Sigmoid colon (tissue), 4 donors: ENCODE measurements around the gene PRODH2.

Experiments
- CTCF ChIP-seq, 4 experiments: fragments of 450-650 bp in 3 of 4; fragments of 200-600 bp in 1 of 4; IDR thresholded peaks; one replicate each; pipeline ENCODE4 v1.5.1; 2016 to 2019; ENCODE audit warnings: antibody characterized with exemption in 4 of 4, mild to moderate bottlenecking in 3 of 4, moderate library complexity in 2 of 4
- POLR2A ChIP-seq, 2 donors: fragments of 450-650 bp; IDR thresholded peaks; one replicate each; pipeline ENCODE4 v1.6.1; 2016; ENCODE audit warnings: antibody characterized with exemption in 2 of 2, mild to moderate bottlenecking in 2 of 2, moderate library complexity in 2 of 2
- POLR2AphosphoS5 ChIP-seq, 4 donors: sonication (generic); formaldehyde crosslinking; IDR thresholded peaks; one replicate each; pipeline ENCODE4 v1.6.1; 2017; ENCODE audit warnings: antibody characterized with exemption in 4 of 4

GRCh38 chr19:35859414-35859813, 46.8 kb upstream of the PRODH2 start:
- no peak for TF ChIP-seq CTCF (IDR thresholded peaks at IDR 0.05)
- TF ChIP-seq POLR2AphosphoS5 (IDR thresholded peaks at IDR 0.05) = no peak
- no peak for TF ChIP-seq POLR2A (IDR thresholded peaks at IDR 0.05)
